GM06990 (cell line): Measurements from ENCODE around the gene LACTB.
A peak's percentile ranks its signal among the peaks of the same experiment; 100 is the strongest.

Experiments used
- DNase-seq: peaks from one replicate; pipeline ENCODE4 v3.0.0-alpha.2; 2011; ENCODE audit not compliant: insufficient read length; ENCODE audit errors: extremely low read depth
- H3K27me3 ChIP-seq: replicated peaks from 2 replicates; pipeline ENCODE4 v1.6.0; 2011; ENCODE audit warnings: low read length; ENCODE audit not compliant: control insufficient read depth, insufficient read depth
- H3K36me3 ChIP-seq: 2 replicates; pipeline ENCODE4 v1.5.1; 2011; ENCODE audit warnings: low read length; ENCODE audit not compliant: control insufficient read depth, insufficient read depth
- H3K4me3 ChIP-seq: replicated peaks from 2 replicates; pipeline ENCODE4 v1.5.1; 2011; ENCODE audit warnings: low read depth, mild to moderate bottlenecking, control low read depth, low read length
- TF ChIP-seq, protein P1 (sequence below): IDR thresholded peaks from 2 replicates; pipeline ENCODE4 v1.5.1; 2011; ENCODE audit warnings: low read length, control low read depth, mild to moderate bottlenecking, inconsistent platforms; ENCODE audit not compliant: insufficient read depth, poor library complexity, severe bottlenecking

LACTB gene

DNA sequence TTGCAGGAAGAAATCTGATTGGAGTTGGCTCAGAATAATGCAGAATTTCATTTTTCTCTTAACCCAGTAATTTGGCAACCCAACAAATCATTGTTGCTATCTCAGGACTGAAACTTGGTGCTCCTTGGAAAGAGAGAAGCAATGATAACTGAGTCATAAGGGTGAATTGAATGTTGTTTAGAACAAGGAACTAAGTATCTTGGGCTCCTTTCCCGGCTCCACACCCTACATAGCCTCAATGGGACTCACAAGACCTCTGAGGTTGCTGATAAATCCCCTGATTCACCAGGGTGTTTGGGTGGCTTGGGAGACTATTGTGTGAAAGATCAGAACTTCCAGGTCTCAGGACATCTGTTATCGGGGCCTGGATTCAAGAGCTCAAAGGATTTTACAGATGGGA lies 60.0 kb downstream of the LACTB start:
- Histone ChIP-seq H3K4me3 (no peak overlapping the region), H3K36me3 (no peaks in the 10 kb centered on the region), H3K27me3 (no peaks in the 10 kb centered on the region)
- TF ChIP-seq, protein P1, sequence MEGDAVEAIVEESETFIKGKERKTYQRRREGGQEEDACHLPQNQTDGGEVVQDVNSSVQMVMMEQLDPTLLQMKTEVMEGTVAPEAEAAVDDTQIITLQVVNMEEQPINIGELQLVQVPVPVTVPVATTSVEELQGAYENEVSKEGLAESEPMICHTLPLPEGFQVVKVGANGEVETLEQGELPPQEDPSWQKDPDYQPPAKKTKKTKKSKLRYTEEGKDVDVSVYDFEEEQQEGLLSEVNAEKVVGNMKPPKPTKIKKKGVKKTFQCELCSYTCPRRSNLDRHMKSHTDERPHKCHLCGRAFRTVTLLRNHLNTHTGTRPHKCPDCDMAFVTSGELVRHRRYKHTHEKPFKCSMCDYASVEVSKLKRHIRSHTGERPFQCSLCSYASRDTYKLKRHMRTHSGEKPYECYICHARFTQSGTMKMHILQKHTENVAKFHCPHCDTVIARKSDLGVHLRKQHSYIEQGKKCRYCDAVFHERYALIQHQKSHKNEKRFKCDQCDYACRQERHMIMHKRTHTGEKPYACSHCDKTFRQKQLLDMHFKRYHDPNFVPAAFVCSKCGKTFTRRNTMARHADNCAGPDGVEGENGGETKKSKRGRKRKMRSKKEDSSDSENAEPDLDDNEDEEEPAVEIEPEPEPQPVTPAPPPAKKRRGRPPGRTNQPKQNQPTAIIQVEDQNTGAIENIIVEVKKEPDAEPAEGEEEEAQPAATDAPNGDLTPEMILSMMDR, result no peak
- no peak for DNase-seq

DNA sequence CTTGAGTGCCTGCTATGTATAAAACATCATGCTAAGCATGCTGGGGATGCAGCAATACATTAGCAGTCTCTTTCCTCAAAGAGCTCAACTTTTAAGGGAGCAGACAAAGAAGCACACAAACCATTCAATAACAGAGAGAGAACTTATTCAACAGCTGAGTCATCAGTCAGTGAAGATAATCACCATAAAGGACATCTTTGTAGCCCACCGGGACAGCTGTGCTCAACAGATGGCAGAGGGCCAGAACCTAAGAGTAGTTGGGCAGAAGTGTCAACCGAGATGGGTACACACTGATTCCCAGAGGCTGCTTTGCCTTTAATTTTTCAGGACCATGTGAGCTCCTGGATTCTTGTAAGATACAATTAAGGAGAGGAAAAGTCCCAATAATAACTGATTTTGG lies 63.5 kb downstream of the LACTB start:
- Histone ChIP-seq H3K4me3 (no peak overlapping the region), H3K27me3 (no peaks in the 10 kb centered on the region), H3K36me3 (no peaks in the 10 kb centered on the region)
- no peak for DNase-seq
- TF ChIP-seq, protein P1, result no peak

DNA sequence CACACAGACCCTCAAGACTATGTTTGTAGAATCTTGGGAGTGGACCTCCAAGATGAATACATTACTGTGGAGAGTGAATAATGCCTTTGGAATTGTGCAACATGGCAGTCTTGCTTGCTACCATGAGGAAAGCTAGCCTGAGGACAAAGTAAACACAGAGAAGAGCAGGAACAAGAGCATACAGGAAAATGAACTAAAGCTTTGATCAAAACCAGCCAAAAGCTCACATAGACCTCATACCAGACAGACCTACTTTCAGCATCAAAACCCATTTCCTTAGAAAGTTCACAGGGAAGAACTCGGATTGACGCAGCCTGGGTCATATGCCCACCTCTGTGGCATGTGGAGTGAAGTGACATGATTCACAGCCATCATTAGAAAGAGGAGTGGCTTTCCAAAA lies 64.4 kb downstream of the LACTB start:
- H3K4me3 ChIP-seq, result no peak overlapping the region
- no peaks in the 10 kb centered on the region for H3K36me3 ChIP-seq
- no peak for DNase-seq
- TF ChIP-seq, protein P1, result no peak
- no peaks in the 10 kb centered on the region for H3K27me3 ChIP-seq

DNA sequence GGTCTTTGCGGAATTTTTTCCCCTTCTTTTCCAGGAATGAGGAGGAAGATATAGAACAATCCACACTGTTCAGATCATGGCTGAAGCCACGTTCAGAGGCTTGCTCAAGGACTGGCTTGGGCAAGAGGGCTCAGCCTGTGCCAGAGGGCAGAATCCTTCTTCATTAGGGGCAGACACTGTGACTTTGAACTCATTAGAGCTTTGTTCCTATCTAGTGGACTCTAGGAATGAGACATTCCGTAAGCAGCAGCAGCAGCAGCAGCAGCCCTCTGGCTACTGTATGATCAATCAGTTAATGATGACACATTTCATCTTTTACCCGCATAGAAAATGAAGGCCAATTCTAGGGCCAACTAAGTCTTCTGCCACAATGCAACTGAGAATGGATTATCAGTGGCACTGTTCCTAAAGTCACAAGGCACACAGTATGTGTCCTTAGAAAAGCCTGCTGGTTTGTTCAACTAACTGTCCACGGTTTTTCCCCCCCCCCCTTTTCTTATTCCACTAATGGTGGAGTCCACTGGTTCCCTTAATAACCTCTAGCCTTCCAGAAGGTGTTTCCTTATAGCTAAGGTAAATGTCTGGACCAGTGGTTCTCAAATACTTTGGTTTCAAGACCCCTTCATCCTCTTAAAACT lies 66.0 kb downstream of the LACTB start:
- Histone ChIP-seq H3K4me3 (no peak overlapping the region), H3K36me3 (no peaks in the 10 kb centered on the region), H3K27me3 (no peaks in the 10 kb centered on the region)
- TF ChIP-seq, protein P1, result no peak
- no peak for DNase-seq

DNA sequence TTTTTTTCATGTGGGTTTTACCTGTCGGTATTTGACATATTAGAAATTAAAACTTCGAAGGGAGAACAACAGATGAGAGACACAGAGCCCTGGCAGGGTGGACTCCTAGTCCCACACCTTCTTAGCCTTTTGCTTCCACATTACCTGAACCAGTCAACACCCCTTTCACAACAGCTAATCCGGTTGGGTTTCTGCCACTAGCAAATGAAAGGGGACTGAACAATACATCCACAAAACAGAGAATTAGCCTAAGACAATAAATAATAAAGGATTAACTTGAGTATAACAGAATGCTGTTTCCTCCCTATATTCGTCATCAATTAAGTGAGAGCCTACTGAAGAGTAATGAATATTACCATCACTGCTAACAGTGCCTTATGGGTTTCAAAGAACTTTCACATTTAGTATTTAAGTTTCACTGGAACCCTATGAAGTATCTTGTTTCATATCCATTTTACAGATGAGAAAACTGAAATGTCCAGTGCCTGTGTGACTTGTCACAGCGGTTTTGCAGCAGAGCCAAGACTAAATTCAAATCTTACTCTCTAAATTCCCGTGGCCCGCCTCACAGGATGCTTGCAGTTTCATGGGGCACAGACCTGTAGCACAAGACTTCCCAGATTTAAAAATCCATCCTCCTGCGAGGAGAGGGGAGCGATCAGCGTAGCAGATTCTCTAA lies 66.7 kb downstream of the LACTB start:
- peak; percentile 59 for DNase-seq
- H3K4me3 ChIP-seq, result peak overlapping the region; percentile 84
- no peaks in the 10 kb centered on the region for H3K27me3 ChIP-seq
- H3K36me3 ChIP-seq, result no peaks in the 10 kb centered on the region
- TF ChIP-seq, protein P1, result no peak
